ENCODE data around the gene PDPN.

PDPN gene

DNA sequence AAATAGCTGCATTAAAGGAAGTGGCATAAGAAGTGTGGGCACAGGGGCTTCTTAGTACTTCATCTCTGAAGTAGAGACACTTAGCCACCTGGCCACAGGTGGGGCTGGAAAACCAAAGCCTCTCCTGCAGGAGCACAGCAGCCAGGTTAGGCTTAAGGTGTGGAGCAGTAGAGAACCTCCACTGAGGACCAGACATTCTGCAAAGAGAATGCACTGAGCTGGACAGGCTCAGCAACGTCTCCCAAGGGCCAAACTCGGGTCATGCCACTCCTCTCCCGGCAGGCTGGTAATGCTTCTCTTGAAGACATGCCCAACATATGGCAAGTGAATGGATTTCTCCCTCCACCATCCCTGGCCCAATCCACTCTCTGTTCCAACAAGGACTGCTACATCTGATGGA is 36.8 kb upstream of the PDPN start:
- TF ChIP-seq TAF1 (IDR thresholded peaks at IDR 0.05; ENCODE audit: borderline replicate concordance, insufficient read depth, low read length) (no peak), POLR2AphosphoS5 (IDR thresholded peaks at IDR 0.05; ENCODE audit: low read depth, low read length) (no peak), FOXP2 (optimal IDR thresholded peaks at IDR 0.05; ENCODE audit: borderline replicate concordance, extremely low read depth, extremely low read length, insufficient read depth) (no peak), SIN3A (IDR thresholded peaks at IDR 0.05; ENCODE audit: borderline replicate concordance, insufficient read depth, low read length) (no peak)
- TF ChIP-seq, protein P1, sequence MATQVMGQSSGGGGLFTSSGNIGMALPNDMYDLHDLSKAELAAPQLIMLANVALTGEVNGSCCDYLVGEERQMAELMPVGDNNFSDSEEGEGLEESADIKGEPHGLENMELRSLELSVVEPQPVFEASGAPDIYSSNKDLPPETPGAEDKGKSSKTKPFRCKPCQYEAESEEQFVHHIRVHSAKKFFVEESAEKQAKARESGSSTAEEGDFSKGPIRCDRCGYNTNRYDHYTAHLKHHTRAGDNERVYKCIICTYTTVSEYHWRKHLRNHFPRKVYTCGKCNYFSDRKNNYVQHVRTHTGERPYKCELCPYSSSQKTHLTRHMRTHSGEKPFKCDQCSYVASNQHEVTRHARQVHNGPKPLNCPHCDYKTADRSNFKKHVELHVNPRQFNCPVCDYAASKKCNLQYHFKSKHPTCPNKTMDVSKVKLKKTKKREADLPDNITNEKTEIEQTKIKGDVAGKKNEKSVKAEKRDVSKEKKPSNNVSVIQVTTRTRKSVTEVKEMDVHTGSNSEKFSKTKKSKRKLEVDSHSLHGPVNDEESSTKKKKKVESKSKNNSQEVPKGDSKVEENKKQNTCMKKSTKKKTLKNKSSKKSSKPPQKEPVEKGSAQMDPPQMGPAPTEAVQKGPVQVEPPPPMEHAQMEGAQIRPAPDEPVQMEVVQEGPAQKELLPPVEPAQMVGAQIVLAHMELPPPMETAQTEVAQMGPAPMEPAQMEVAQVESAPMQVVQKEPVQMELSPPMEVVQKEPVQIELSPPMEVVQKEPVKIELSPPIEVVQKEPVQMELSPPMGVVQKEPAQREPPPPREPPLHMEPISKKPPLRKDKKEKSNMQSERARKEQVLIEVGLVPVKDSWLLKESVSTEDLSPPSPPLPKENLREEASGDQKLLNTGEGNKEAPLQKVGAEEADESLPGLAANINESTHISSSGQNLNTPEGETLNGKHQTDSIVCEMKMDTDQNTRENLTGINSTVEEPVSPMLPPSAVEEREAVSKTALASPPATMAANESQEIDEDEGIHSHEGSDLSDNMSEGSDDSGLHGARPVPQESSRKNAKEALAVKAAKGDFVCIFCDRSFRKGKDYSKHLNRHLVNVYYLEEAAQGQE (IDR thresholded peaks at IDR 0.05; ENCODE audit: insufficient read depth in 1 of 2, low read depth in 2 of 2, low read length in 2 of 2), result no peak

DNA sequence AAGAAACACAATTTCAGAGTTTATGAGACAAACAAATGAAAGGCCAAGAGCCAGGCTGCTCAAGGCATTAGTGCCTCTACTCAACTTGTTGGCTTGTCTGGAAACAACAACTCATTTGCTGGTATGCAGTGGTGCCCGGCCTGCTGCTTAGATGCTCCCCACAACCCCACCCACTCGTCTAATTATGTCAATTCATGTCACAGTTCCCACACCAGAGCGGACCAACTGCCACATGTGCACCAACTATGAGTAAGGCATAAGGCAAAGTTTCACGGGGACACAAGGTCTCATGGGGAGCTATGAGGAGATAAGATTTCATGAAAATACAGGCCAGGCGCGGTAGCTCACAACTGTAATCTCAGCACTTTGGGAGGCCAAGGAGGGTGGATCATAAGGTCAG is 35.4 kb upstream of the PDPN start:
- TF ChIP-seq TAF1 (IDR thresholded peaks at IDR 0.05; ENCODE audit: borderline replicate concordance, insufficient read depth, low read length), result no peak
- no peak for TF ChIP-seq POLR2AphosphoS5 (IDR thresholded peaks at IDR 0.05; ENCODE audit: low read depth, low read length)
- no peak for TF ChIP-seq FOXP2 (optimal IDR thresholded peaks at IDR 0.05; ENCODE audit: borderline replicate concordance, extremely low read depth, extremely low read length, insufficient read depth)
- TF ChIP-seq SIN3A (IDR thresholded peaks at IDR 0.05; ENCODE audit: borderline replicate concordance, insufficient read depth, low read length), result no peak
- TF ChIP-seq, protein P1 (IDR thresholded peaks at IDR 0.05; ENCODE audit: insufficient read depth in 1 of 2, low read depth in 2 of 2, low read length in 2 of 2), result no peak

DNA sequence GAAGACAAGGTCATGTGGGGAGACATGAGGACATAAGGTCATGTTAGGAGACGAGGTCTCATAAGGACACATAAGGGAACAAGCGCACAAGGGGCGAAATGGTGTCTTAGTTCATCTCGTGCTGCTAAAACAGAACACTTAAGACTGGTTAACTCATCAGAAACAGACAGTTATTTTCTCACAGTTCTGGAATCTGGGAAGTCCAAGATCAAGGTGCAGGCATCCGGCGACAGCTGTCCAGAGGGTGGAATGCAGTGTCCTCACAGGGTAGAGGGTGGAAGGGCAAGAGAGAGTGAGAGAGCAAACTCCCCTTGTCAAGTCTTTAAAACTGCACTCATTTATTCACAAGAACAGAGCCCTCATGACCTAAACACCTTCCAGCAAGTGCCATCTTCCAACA is 34.6 kb upstream of the PDPN start:
- TF ChIP-seq TAF1 (IDR thresholded peaks at IDR 0.05; ENCODE audit: borderline replicate concordance, insufficient read depth, low read length) (no peak), POLR2AphosphoS5 (IDR thresholded peaks at IDR 0.05; ENCODE audit: low read depth, low read length) (no peak), SIN3A (IDR thresholded peaks at IDR 0.05; ENCODE audit: borderline replicate concordance, insufficient read depth, low read length) (no peak), FOXP2 (optimal IDR thresholded peaks at IDR 0.05; ENCODE audit: borderline replicate concordance, extremely low read depth, extremely low read length, insufficient read depth) (no peak)
- TF ChIP-seq, protein P1 (IDR thresholded peaks at IDR 0.05; ENCODE audit: insufficient read depth in 1 of 2, low read depth in 2 of 2, low read length in 2 of 2), result no peak

- TF ChIP-seq, protein P1 (IDR thresholded peaks at IDR 0.05; ENCODE audit: insufficient read depth in 1 of 2, low read depth in 2 of 2, low read length in 2 of 2), result no peak
- TF ChIP-seq SIN3A (IDR thresholded peaks at IDR 0.05; ENCODE audit: borderline replicate concordance, insufficient read depth, low read length), result no peak
- no peak for TF ChIP-seq POLR2AphosphoS5 (IDR thresholded peaks at IDR 0.05; ENCODE audit: low read depth, low read length)
- no peak for TF ChIP-seq FOXP2 (optimal IDR thresholded peaks at IDR 0.05; ENCODE audit: borderline replicate concordance, extremely low read depth, extremely low read length, insufficient read depth)
- TF ChIP-seq TAF1 (IDR thresholded peaks at IDR 0.05; ENCODE audit: borderline replicate concordance, insufficient read depth, low read length), result no peak
Observed at GRCh38 chr1:13549521-13549920, 34.1 kb upstream of the PDPN start.

GRCh38 chr1:13550663-13551062 is 33.0 kb upstream of the PDPN start:
- TF ChIP-seq TAF1 (IDR thresholded peaks at IDR 0.05; ENCODE audit: borderline replicate concordance, insufficient read depth, low read length) (no peak), POLR2AphosphoS5 (IDR thresholded peaks at IDR 0.05; ENCODE audit: low read depth, low read length) (no peak), SIN3A (IDR thresholded peaks at IDR 0.05; ENCODE audit: borderline replicate concordance, insufficient read depth, low read length) (no peak), FOXP2 (optimal IDR thresholded peaks at IDR 0.05; ENCODE audit: borderline replicate concordance, extremely low read depth, extremely low read length, insufficient read depth) (no peak)
- TF ChIP-seq, protein P1 (IDR thresholded peaks at IDR 0.05; ENCODE audit: insufficient read depth in 1 of 2, low read depth in 2 of 2, low read length in 2 of 2), result no peak
